ENCODE data around the gene PNPLA3.

DNA sequence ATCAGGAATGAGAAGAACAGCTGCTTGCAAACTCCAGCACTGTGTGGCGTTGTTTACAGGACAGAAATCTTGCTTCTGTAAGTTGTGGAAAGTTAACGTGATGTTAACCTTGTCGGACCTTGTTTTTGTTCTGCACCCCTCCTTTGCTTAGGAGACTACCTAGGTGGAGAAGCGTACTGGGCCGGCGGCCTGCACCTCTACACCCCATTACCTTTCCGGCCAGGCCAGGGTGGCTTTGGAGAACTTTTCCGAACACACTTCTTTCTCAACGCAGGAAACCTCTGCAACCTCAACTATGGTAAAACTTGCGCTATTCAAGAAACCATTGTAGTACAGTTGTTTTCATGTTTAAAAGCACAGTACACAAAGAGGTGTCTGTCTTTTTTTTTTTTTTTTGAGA lies 65.4 kb downstream of the PNPLA3 start:
- TF ChIP-seq REST (IDR thresholded peaks at IDR 0.05; ENCODE audit: insufficient read depth in 1 of 2, low read depth in 2 of 2, low read length in 2 of 2) (no peak), POLR2AphosphoS5 (IDR thresholded peaks at IDR 0.05; ENCODE audit: low read depth, low read length) (no peak), TAF1 (IDR thresholded peaks at IDR 0.05; ENCODE audit: borderline replicate concordance, insufficient read depth, low read length) (no peak), SIN3A (IDR thresholded peaks at IDR 0.05; ENCODE audit: borderline replicate concordance, insufficient read depth, low read length) (no peak), FOXP2 (optimal IDR thresholded peaks at IDR 0.05; ENCODE audit: borderline replicate concordance, extremely low read depth, extremely low read length, insufficient read depth) (no peak)

Measured in PFSK-1 (cell line).